Breast epithelium (tissue), 3 donors: ENCODE data around the gene RGS1.

ENCODE experiments used
- POLR2A ChIP-seq: fragments of 450-650 bp; IDR thresholded peaks from one replicate; pipeline ENCODE4 v1.6.1; 2016; ENCODE audit warnings: antibody characterized with exemption, mild to moderate bottlenecking, moderate library complexity
- POLR2AphosphoS5 ChIP-seq, 3 donors: sonication (generic); formaldehyde crosslinking; IDR thresholded peaks; one replicate each; pipeline ENCODE4 v1.6.1; 2017; ENCODE audit warnings: antibody characterized with exemption in 3 of 3
- TF ChIP-seq, protein P1 (sequence below), 3 donors: fragments of 450-650 bp; IDR thresholded peaks; one replicate each; pipeline ENCODE4 v1.5.1; 2016 to 2017; ENCODE audit warnings: antibody characterized with exemption in 3 of 3, mild to moderate bottlenecking in 3 of 3, moderate library complexity in 3 of 3

GRCh38 chr1:192584866-192585265 is 9.3 kb downstream of the RGS1 start:
- TF ChIP-seq, protein P1, sequence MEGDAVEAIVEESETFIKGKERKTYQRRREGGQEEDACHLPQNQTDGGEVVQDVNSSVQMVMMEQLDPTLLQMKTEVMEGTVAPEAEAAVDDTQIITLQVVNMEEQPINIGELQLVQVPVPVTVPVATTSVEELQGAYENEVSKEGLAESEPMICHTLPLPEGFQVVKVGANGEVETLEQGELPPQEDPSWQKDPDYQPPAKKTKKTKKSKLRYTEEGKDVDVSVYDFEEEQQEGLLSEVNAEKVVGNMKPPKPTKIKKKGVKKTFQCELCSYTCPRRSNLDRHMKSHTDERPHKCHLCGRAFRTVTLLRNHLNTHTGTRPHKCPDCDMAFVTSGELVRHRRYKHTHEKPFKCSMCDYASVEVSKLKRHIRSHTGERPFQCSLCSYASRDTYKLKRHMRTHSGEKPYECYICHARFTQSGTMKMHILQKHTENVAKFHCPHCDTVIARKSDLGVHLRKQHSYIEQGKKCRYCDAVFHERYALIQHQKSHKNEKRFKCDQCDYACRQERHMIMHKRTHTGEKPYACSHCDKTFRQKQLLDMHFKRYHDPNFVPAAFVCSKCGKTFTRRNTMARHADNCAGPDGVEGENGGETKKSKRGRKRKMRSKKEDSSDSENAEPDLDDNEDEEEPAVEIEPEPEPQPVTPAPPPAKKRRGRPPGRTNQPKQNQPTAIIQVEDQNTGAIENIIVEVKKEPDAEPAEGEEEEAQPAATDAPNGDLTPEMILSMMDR (IDR thresholded peaks at IDR 0.05): no peak
- no peak for TF ChIP-seq POLR2AphosphoS5 (IDR thresholded peaks at IDR 0.05)
- TF ChIP-seq POLR2A: no peak
